Renal cortex interstitium (tissue), 11 donors: ENCODE results near the gene ANO1. TPM values are rescaled to one million over a fixed set of nuclear protein-coding genes. Genes with fewer than 3 reads are reported as not detected.
"Not testable (repeated sequence)": the region's sequence is repeated elsewhere in the genome, so short reads cannot be mapped to it uniquely, and the experiment has no call there.

Source experiments
- DNase-seq, 11 donors: peaks; one replicate each; pipeline ENCODE4 v3.0.0-alpha.2; 2013; ENCODE audit warnings: low read depth in 9 of 11, low spot score in 4 of 11; ENCODE audit errors: extremely low read depth in 1 of 11
- polyA plus RNA-seq, 3 donors: library from polyadenylated mRNA; unstranded; fragments of 120-200 nt; gene quantifications; one replicate each; pipeline ENCODE4 v1.2.1, GENCODE V29; 2013; ENCODE audit not compliant: insufficient read length in 3 of 3

The ANO1 gene
- polyA plus RNA-seq, 3 donors = 13.3 to 17.3 (median 16.7) TPM

DNA sequence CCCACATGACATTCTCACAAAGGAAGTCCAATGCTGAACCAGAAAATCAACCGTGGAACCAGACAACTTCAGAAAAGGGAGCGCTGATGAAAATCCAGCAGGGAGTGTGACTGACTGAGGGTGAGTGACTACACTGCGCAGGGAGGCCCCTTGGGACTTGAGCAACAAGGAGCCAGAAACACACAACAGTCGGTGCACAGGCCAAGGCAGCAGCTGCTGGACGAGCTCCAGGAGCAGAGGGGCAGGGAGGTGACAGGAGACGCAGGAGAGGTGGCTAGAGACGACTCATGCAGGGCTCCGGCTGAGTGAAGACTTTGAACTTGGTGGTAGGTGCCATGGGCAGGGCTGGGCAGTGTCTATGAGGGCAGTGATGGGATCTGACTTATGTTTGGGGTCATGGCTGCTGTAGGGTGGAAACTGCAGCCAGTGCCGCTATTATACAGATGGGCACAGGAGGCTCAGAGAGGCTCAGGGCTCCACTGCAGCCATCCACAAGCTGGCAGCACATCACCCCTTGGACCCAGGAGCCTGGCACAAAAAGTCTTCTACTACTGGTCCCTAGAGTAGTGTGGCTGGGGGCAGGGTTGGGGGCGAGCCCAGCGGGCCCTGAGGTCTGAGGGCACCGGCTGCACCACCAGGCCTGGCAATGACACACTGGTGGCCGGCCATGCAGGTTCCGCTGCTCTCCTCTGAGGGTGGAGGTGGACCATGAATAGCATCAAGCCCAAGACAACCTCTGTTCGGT lies 114.7 kb downstream of the ANO1 start:
- DNase-seq = no peak

DNA sequence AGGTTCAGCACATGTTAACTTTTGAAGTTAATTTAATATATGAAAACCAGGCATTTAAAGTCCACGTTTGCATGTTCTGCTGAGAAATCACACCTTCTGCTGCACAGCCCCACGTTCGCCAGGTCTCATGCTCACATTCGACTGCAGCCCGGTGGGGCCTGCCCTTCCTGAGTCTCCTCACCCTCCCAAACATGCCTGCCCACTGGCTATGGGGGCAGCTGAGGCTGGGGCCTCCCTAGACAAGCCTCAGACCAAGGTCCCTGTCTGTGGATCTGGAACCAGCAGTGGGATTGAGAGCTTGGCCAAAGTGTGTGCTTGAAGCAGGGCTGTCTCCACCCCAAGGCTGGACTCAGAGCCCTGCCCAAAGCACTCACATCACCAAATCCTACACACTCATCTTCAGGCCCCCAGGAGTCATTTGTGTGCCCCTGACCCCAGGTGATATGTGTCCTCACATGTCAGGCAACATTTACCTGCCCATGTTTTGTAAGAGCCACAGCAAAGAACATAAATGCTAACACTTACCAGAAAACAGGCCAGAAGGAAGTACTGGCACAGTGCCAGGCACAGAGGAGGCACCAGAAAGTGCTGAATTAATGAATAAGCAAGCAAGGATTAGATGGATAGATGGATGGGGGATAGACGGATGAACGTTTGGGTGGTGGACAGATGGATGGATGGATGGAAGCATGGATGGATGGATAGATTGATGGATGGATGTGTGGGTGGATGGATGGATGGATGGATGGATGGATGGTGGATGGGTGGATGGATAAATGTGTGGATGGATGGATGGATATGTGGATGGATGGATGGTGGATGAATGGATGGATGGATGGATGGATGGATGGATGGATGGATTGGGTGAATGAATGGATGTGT lies 115.5 kb downstream of the ANO1 start:
- DNase-seq = no peak

DNA sequence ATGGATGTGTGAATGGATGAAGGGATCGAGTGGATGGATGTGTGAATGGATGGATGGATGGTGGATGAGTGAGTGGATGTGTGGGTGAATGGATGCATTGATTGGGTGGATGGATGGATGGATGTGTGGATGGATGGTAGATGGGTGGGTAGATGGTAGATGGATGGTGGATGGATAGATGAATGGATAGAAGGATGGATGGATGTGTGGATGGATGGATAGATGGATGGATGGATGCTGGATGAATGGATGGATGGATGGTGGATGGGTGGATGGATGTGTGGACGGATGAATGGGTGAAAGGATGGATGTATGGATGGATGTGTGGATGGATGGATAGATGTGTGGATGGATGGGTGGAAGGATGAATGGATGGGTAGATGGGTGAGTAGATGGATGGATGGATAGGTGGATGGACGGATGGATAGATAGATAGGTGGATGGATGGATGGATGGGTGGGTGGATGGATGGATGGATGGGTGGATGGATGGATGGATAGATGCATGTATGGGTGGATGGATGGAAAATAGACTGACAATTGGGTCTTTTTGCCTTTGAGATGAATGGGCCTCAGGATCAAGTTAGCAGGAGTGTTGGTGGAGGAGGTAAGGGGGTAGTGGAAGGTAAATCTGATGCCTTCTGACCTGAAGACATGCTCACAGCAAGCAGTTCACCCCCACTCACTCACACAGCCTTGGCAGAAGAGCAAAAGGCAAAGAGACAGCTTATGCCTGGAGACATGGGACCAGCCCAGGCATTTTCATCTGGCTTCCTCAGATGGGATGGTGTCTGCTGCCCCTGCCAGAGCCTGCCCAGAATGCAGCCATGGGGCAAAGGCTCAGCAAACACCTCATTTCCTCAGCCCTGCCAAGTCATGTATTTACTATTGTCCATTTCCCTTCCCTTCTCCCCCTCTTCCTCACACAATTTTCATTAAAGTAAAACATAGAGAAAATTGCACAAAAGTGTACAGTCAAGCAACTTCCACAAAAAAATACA lies 117.0 kb downstream of the ANO1 start:
- DNase-seq = no peak

DNA sequence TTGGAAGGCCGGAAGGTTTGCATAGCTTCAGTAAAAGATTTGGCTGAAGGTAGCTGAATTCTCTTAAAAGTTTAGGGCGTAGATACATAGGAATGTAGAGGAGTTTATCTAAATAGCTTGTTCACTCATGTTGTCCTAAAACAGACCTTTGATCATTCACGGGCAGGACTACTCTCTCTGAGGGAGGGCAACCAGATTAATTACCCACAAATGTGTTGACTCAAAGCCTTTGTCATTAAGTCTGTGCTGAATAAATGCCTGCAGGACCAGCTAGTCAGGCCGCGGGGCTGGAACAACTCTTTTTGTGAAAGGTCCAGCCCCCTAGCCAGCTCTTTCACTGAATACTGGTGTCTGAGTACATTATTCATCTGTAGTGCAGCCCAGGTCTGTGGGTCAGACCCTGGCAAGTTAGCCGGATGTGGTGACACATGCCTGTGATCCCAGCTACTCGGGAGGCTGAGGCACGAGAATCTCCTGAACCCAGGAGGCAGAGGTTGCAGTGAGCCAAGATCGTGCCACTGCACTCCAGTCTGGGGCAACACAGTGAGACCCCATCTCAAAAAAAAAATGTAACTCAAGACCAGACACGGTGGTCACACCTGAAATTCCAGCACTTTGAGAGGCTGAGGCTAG lies 122.2 kb downstream of the ANO1 start:
- DNase-seq = no peak

DNA sequence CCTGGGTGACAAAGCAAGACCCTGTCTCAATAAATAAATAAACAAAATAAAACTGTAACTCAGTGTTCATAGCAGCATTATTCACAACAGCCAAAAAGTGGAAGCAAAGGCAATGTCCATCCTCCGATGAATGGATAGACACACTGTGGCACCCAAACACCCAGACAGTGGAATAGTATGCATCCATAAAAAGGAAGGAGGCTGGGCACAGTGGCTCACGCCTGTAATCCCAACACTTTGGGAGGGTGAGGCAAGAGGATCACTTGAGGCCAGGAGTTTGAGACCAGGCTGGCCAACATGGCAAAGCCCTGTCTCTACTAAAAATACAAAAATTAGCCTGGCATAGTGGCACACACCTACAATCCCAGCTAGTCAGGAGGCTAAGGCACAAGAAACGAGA lies 122.9 kb downstream of the ANO1 start:
- DNase-seq = not testable (repeated sequence)

DNA sequence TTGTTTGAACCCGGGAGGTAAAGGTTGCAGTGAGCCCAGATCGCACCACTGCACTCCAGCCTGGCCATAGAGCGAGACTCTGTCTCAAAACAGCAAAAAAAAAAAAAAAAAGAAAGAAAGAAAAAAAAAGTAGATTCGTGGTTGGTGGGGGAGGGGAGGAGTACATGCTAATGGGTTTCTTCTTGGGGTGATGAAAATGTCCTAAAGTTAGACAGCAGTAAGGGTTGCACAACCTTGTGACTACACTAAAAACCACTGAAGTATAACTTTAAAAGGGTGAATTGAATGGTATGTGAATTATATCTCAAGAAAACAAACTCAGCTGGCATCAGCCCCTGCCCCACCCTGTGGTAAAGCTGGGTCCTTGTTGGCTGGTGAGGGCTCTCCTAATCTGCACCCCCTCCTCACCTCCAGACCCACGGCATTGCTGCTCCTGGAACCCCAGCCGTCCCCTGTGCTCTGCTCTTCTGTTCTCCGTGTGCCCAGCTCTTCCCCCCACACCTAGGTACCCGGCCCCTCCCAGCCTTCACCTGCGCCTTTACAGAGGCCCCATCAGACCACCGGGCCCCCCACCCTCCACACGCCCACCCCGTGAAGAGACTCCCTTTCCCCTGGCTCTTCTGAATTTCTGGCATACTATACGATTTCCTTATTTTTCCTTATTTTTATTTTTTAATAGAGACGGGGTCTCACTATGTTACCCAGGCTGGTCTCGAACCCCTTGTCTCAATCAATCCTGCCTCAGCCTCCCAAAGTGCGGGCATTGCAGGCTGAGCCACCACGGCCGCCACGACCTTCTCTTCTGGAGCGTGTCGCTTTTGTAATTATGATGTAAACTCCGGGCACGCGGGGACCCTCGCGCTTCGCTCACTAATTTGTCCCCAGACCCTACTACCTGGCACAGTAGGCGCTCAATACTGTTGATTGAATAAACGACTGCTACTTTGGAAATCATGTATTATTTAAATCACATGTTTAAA lies 124.1 kb downstream of the ANO1 start:
- no peak for DNase-seq

DNA sequence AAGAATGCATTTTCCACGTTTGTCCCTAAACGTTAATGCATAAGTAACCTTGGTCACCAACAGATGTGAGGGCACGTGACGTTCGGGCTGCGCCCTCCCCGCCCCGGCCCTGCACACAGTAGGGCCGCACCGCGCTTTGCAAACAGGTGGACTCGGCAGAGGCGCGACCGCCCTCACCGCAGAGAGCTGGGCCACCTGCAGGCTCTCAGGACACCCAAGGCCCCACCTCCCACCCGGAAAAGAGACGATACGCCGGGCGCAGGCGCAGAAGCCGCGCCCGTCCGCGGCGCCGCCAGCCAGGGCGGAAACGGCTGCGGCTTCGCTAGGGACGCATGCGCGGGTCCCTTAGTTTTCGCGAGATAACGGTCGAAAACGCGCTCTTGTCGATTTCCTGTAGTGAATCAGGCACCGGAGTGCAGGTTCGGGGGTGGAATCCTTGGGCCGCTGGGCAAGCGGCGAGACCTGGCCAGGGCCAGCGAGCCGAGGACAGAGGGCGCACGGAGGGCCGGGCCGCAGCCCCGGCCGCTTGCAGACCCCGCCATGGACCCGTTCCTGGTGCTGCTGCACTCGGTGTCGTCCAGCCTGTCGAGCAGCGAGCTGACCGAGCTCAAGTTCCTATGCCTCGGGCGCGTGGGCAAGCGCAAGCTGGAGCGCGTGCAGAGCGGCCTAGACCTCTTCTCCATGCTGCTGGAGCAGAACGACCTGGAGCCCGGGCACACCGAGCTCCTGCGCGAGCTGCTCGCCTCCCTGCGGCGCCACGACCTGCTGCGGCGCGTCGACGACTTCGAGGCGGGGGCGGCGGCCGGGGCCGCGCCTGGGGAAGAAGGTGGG lies 125.0 kb downstream of the ANO1 start, which contains the start of gene FADD:
FADD (plus strand) TSS at position 377 of the 831 bp plus-strand sequence; CDS start at position 541, 164 bp downstream.
- DNase-seq = peak; percentile 81 to 95 (median 90)

DNA sequence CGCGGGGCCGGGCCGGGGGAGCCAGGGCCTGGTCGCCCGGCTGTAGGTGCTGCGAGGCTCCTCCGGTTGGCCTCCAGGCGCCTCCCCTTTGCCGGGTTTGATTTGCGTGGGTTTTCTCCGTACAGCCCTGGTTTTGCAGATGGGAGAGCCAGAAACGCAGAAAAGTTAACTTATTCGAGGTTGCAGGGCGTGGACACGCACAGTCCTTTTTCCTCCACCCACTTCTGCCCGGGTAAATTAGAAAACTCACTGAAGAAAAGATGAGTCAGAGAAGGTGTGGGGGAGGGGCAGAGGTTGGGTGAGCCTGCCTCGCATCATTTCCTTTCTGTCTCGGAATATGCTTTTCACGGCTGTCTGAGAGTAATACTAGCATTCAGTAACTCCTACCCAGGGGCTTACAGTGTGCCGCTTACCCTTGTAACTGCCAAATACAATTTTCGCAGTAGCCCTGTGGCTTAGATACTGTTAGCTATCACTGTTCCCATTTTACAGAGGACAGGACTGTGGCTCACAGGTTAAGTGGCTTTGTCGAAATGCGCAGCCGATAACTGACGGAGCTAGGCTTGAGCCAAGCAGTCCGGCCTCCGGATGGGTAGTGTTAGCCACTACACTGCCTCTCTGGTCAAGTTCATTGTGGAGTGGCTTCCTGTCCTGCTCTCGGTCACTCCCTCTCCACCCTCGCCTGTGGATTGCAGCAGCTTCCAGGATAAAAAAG lies 125.8 kb downstream of the ANO1 start:
- DNase-seq = peak in 4 of 11 donors; percentile 27 to 55 (median 32)

DNA sequence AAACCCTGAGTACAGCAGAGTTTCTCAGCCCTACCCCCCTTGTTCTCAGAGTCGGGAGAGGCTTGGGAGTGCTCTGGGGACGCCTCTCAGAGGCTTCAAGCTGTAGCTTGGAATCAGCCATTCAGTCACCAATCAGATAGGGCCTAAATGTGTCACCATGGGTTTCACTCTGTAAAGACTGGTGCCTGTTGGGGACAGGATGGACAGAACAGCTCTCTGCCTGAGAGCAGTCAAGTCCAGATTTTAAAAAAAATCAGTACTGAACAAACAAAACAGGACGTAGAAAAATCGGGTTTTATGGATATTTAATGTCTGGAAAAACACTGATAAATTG lies 126.3 kb downstream of the ANO1 start:
- no peak for DNase-seq

DNA sequence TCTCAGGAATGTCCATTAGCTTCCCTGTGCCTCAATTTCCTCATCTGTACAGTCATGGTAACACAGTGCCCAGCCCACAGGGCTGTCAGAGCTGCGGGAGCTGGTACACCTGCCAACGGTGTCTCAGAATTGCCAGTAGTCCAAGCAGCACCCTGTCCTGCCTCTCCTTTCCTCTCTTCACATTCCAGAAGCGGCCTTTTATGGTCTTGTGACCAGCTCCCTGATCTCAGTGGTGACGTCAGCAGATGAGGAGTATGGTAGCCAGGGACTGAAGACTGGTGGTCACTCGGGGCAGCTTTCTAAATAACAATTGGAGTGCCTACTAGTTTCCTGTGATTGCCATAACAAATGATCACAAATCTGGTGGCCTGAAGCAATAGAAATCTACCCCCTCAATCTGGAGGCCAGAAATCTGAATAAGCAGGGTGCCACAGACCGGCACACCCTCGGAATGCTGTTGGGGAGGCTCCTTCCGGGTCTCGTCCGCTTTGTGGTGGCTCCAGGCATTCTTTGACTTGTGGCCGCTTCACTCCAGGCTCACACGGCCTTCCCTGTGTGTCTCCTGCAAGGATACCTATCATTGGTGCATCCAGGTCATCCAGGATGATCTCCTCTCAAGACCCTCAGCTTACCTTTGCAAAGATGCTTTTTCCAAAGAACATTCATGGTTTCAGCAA lies 127.1 kb downstream of the ANO1 start:
- no peak for DNase-seq

DNA sequence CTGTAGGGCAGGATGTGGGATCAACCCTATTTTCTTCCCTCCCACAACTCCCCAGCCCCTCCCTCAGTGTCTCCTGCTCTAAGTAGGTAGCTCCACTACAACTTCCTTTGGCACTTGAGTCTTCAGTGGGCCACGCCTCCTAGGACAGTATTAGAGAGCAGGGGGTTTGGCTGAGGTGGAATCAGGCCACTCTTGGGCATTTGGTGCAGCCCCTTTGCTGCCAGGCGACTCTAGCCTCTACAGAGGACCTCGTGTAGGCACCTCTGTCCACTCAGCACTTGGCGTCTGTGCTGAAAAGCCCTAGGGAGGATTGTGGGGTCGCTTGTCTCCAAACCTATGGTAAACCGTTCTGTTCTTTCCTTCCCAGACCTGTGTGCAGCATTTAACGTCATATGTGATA lies 127.6 kb downstream of the ANO1 start:
- no peak for DNase-seq

DNA sequence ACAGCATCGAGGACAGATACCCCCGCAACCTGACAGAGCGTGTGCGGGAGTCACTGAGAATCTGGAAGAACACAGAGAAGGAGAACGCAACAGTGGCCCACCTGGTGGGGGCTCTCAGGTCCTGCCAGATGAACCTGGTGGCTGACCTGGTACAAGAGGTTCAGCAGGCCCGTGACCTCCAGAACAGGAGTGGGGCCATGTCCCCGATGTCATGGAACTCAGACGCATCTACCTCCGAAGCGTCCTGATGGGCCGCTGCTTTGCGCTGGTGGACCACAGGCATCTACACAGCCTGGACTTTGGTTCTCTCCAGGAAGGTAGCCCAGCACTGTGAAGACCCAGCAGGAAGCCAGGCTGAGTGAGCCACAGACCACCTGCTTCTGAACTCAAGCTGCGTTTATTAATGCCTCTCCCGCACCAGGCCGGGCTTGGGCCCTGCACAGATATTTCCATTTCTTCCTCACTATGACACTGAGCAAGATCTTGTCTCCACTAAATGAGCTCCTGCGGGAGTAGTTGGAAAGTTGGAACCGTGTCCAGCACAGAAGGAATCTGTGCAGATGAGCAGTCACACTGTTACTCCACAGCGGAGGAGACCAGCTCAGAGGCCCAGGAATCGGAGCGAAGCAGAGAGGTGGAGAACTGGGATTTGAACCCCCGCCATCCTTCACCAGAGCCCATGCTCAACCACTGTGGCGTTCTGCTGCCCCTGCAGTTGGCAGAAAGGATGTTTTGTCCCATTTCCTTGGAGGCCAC lies 128.3 kb downstream of the ANO1 start:
- DNase-seq = no peak

DNA sequence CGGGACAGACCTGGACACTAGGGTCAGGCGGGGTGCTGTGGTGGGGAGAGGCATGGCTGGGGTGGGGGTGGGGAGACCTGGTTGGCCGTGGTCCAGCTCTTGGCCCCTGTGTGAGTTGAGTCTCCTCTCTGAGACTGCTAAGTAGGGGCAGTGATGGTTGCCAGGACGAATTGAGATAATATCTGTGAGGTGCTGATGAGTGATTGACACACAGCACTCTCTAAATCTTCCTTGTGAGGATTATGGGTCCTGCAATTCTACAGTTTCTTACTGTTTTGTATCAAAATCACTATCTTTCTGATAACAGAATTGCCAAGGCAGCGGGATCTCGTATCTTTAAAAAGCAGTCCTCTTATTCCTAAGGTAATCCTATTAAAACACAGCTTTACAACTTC lies 128.9 kb downstream of the ANO1 start:
- DNase-seq = no peak

DNA sequence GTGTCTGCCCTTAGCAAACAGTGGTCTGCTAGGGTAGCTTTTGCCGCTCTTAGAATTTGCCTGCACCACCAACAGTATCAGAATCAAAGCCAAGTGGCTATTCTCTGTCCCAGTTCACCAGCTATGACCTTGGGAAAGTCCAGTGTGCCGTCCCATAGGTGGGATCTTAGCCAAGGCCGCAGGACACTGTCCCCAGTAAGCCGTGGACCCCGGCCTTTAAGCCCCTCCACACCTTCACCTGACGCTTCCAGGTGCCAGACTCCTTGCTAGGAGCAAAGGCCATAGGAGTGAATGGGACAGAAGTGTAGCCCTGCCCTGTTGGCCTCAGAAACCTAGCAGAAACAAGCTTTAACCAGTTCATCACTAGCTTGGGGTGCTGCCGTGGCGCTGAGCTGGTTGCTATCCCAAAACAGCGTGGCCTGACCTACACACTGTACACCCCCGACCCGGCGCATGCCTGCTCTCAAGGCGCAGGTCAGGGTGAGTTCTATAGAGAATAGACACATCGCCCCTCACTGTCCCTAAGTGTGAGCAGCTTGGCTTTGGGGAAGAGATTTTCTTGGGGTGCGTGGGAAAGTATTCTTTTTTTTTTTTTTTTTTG lies 129.5 kb downstream of the ANO1 start:
- no peak for DNase-seq
